Right lobe of liver (tissue), 4 donors: ENCODE data around the gene GRM8.

Experiments
- POLR2A ChIP-seq: fragments of 450-650 bp; IDR thresholded peaks from one replicate; pipeline ENCODE4 v1.6.1; 2017; ENCODE audit warnings: antibody characterized with exemption, mild to moderate bottlenecking
- TF ChIP-seq, protein P1 (sequence below), 4 donors: fragments of 200-600 bp in 3 of 4; fragments of 450-650 bp in 1 of 4; IDR thresholded peaks; one replicate each; pipeline versions ENCODE4 v1.5.1 to v1.8.0; 2016 to 2022; ENCODE audit warnings: antibody characterized with exemption in 4 of 4, mild to moderate bottlenecking in 2 of 4
- donor health status: DM: no; HTN: no; CAD: no.
- donor health status: DM: no; HTN: no; CAD: no.
- donor health status: DM: no; HTN: yes; CAD: no.

DNA sequence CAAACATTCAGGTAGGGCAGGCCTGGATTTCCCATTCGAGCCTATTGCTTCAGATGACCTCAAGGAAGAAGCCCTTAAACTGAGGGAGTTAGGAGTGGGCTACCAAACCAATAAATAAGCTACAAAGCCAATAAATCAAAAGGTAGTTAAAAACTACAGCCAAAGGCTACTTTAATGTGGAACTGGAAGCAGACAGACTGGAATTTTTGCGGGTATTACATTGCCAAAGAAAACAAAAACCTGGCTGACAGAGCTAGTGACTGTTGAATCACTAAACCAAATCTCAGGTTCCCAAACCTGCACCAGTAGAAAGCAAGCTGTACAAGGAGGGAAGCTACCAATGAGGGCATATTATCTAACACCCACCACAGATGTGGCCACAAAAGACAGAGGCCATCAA lies 315.6 kb downstream of the GRM8 start:
- TF ChIP-seq, protein P1, sequence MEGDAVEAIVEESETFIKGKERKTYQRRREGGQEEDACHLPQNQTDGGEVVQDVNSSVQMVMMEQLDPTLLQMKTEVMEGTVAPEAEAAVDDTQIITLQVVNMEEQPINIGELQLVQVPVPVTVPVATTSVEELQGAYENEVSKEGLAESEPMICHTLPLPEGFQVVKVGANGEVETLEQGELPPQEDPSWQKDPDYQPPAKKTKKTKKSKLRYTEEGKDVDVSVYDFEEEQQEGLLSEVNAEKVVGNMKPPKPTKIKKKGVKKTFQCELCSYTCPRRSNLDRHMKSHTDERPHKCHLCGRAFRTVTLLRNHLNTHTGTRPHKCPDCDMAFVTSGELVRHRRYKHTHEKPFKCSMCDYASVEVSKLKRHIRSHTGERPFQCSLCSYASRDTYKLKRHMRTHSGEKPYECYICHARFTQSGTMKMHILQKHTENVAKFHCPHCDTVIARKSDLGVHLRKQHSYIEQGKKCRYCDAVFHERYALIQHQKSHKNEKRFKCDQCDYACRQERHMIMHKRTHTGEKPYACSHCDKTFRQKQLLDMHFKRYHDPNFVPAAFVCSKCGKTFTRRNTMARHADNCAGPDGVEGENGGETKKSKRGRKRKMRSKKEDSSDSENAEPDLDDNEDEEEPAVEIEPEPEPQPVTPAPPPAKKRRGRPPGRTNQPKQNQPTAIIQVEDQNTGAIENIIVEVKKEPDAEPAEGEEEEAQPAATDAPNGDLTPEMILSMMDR (IDR thresholded peaks at IDR 0.05), result no peak
- TF ChIP-seq POLR2A, result no peak
